SK-N-SH (cell line): ENCODE results near the gene IZUMO4. TPM values are rescaled to one million over a fixed set of nuclear protein-coding genes. Genes with fewer than 3 reads are reported as not detected.

Experiments
- CTCF ChIA-PET: fragments of 300-600, 350-600 bp; formaldehyde crosslinking; extraction: SDS; loops from one replicate; lab custom pipeline; 2021; lab: Yijun Ruan, JAX
- POLR2A ChIA-PET: fragments of 350-600 bp; sonication (Branson Sonifier 250); formaldehyde crosslinking; extraction: SDS; loops from one replicate; lab custom pipeline; 2020; ENCODE audit warnings: antibody characterized with exemption, inconsistent platforms; lab: Yijun Ruan, JAX
- DNase-seq: peaks from one replicate; pipeline ENCODE4 v3.0.0; 2012
- H2AFZ ChIP-seq: fragments of 200-600 bp; sonication (generic); 2 replicates; pipeline ENCODE4 v1.8.1; 2016; ENCODE audit warnings: antibody characterized with exemption, mild to moderate bottlenecking, low read depth
- H3F3A ChIP-seq: fragments of 200-600 bp; sonication (generic); replicated peaks from 2 replicates; pipeline ENCODE3; 2016; ENCODE audit warnings: antibody characterized with exemption, mild to moderate bottlenecking; ENCODE audit not compliant: insufficient read depth
- H3K27ac ChIP-seq, 2 experiments: fragments of 200-500 bp in 1 of 2; fragments of 200-600 bp in 1 of 2; sonication (Bioruptor generic) in 1 of 2; sonication (generic), shearing (Covaris generic) in 1 of 2; 2 replicates each; pipeline versions ENCODE4 v1.5.1 to v1.6.1; 2014 to 2016; ENCODE audit warnings: low read depth in 2 of 2, inconsistent platforms in 1 of 2, low read length in 1 of 2, mild to moderate bottlenecking in 1 of 2, mixed read lengths in 1 of 2
- H3K27me3 ChIP-seq: fragments of 200-600 bp; sonication (generic), shearing (Covaris generic); 2 replicates; pipeline ENCODE4 v1.6.1; 2016; ENCODE audit warnings: mixed run types; ENCODE audit not compliant: insufficient read depth
- H3K36me3 ChIP-seq, 2 experiments: fragments of 200-500 bp in 1 of 2; fragments of 200-600 bp in 1 of 2; sonication (Bioruptor generic) in 1 of 2; sonication (generic) in 1 of 2; replicated peaks in 1 of 2; 2 replicates each; pipeline versions ENCODE3 to v1.5.1; 2014 to 2016; ENCODE audit warnings: low read length in 1 of 2, mild to moderate bottlenecking in 1 of 2; ENCODE audit not compliant: insufficient read depth in 2 of 2, control insufficient read depth in 1 of 2
- H3K4me1 ChIP-seq, 2 experiments: fragments of 200-500 bp in 1 of 2; fragments of 200-600 bp in 1 of 2; sonication (Bioruptor generic) in 1 of 2; sonication (generic), shearing (Covaris generic) in 1 of 2; 2 replicates each; pipeline versions ENCODE4 v1.5.1 to v1.6.1; 2014 to 2016; ENCODE audit warnings: low read depth in 1 of 2, low read length in 1 of 2, mixed run types in 1 of 2; ENCODE audit not compliant: insufficient read depth in 2 of 2, control insufficient read depth in 1 of 2
- H3K4me2 ChIP-seq: fragments of 200-600 bp; sonication (generic), shearing (Covaris generic); 2 replicates; pipeline ENCODE4 v1.6.1; 2017; ENCODE audit warnings: mixed run types
- H3K4me3 ChIP-seq, 2 experiments: fragments of 200-500 bp in 1 of 2; fragments of 200-600 bp in 1 of 2; sonication (Bioruptor generic) in 1 of 2; sonication (generic), shearing (Covaris generic) in 1 of 2; 2 replicates each; pipeline versions ENCODE4 v1.5.1 to v1.8.1; 2014 to 2016; ENCODE audit warnings: low read depth in 2 of 2, inconsistent platforms in 1 of 2, low read length in 1 of 2, mild to moderate bottlenecking in 1 of 2, mixed read lengths in 1 of 2, moderate library complexity in 1 of 2
- H3K79me2 ChIP-seq: fragments of 200-600 bp; sonication (generic); 2 replicates; pipeline ENCODE4 v1.8.1; 2017; ENCODE audit warnings: mild to moderate bottlenecking; ENCODE audit not compliant: insufficient read depth
- H3K9ac ChIP-seq: fragments of 200-600 bp; sonication (generic); 2 replicates; pipeline ENCODE4 v1.6.1; 2017; ENCODE audit warnings: mixed run types
- H3K9me2 ChIP-seq: fragments of 200-600 bp; sonication (generic); 2 replicates; pipeline ENCODE4 v1.6.1; 2017; ENCODE audit warnings: mixed run types
- H3K9me3 ChIP-seq: fragments of 200-600 bp; sonication (generic); 2 replicates; pipeline ENCODE4 v1.6.1; 2017; ENCODE audit warnings: mixed run types, mild to moderate bottlenecking, moderate library complexity
- H4K20me1 ChIP-seq: fragments of 200-600 bp; sonication (generic); 2 replicates; pipeline ENCODE4 v1.6.1; 2017; ENCODE audit warnings: mild to moderate bottlenecking, mixed run types; ENCODE audit not compliant: insufficient read depth
- CHD2 ChIP-seq: fragments of 150-350 bp; IDR thresholded peaks from 2 replicates; pipeline ENCODE4 v1.6.1; 2018; ENCODE audit warnings: low read length; ENCODE audit not compliant: partially characterized antibody
- ELF1 ChIP-seq: IDR thresholded peaks from 2 replicates; pipeline ENCODE4 v1.4.0; 2012
- EZH2phosphoT487 ChIP-seq: fragments of 200-600 bp; sonication (generic); IDR thresholded peaks from 2 replicates; pipeline ENCODE4 v1.6.1; 2017; ENCODE audit warnings: low read depth, mixed run types, mild to moderate bottlenecking, antibody characterized with exemption, moderate library complexity, borderline replicate concordance
- FOXJ3 ChIP-seq: sonication (generic); formaldehyde crosslinking; IDR thresholded peaks from 2 replicates; pipeline ENCODE4 v1.5.1; 2020; ENCODE audit warnings: mild to moderate bottlenecking, missing genetic modification reagents
- FOXM1 ChIP-seq: IDR thresholded peaks from 2 replicates; pipeline ENCODE4 v1.4.0; 2012; ENCODE audit warnings: low read depth, mild to moderate bottlenecking
- MAX ChIP-seq: IDR thresholded peaks from 2 replicates; pipeline ENCODE4 v1.4.0; 2012; ENCODE audit warnings: low read depth
- NFIC ChIP-seq: IDR thresholded peaks from 2 replicates; pipeline ENCODE4 v1.4.0; 2012; ENCODE audit warnings: borderline replicate concordance
- NRF1 ChIP-seq: IDR thresholded peaks from 2 replicates; pipeline ENCODE4 v1.6.1; 2012; ENCODE audit warnings: low read depth, mild to moderate bottlenecking, low read length
- PBX3 ChIP-seq: IDR thresholded peaks from 2 replicates; pipeline ENCODE4; 2012
- POLR2AphosphoS5 ChIP-seq: IDR thresholded peaks from 2 replicates; pipeline ENCODE4 v1.6.1; 2012; ENCODE audit warnings: low read depth, low read length
- SMC3 ChIP-seq: IDR thresholded peaks from 2 replicates; pipeline ENCODE4 v1.6.1; 2012; ENCODE audit warnings: low read depth, low read length, improper control_type of control experiment
- TCF12 ChIP-seq: IDR thresholded peaks from 2 replicates; pipeline ENCODE4 v1.4.0; 2012
- TEAD4 ChIP-seq: IDR thresholded peaks from 2 replicates; pipeline ENCODE4 v1.4.0; 2012; ENCODE audit warnings: mild to moderate bottlenecking, borderline replicate concordance; ENCODE audit not compliant: insufficient read depth
- YY1 ChIP-seq: IDR thresholded peaks from 2 replicates; pipeline ENCODE4 v1.4.0; 2012; ENCODE audit warnings: low read depth, mild to moderate bottlenecking
- ZBTB33 ChIP-seq: IDR thresholded peaks from 2 replicates; pipeline ENCODE4 v1.4.0; 2012; ENCODE audit warnings: low read depth, borderline replicate concordance
- WGBS: methylation state at CpG from one replicate; pipeline ENCODE4 v1.1.6; 2017; ENCODE audit warnings: low lambda C conversion rate; 5-methylcytosine and 5-hydroxymethylcytosine counted together
- polyA plus RNA-seq, 3 experiments: library from polyadenylated mRNA; depleted of rRNA; stranded (reverse); fragments of >200 nt; gene quantifications; 2 replicates each; pipeline ENCODE4 v1.2.3, GENCODE V29; 2012
- TF ChIP-seq, protein P1 (sequence below): fragments of 200-600 bp; sonication (generic); IDR thresholded peaks from 2 replicates; pipeline ENCODE4 v1.6.1; 2017; ENCODE audit warnings: antibody characterized with exemption, mild to moderate bottlenecking, moderate library complexity
- TF ChIP-seq, protein P2 (sequence below): fragments of 150-350 bp; IDR thresholded peaks from 2 replicates; pipeline ENCODE4 v1.6.1; 2016; ENCODE audit warnings: mild to moderate bottlenecking, low read depth, low read length
- TF ChIP-seq, protein P3 (sequence below): IDR thresholded peaks from 2 replicates; pipeline ENCODE4 v1.4.0; 2012; ENCODE audit warnings: low read depth, borderline replicate concordance

IZUMO4 gene
- polyA plus RNA-seq, 1 of the 3 experiments (the other 2 are of a cell fraction): 4.6 TPM

- no peak overlapping the region for H3K4me3 ChIP-seq
- no peaks in the 10 kb centered on the region for H3F3A ChIP-seq
- DNase-seq: no peak
- peaks cover 10 to 91% of the 10 kb centered on the region in 2 experiments for H3K36me3 ChIP-seq
- peaks cover 6% of the 10 kb centered on the region; the same call in 1 of the 2 replicates for H3K79me2 ChIP-seq
- CTCF ChIA-PET: interaction anchor here (0.9 to 1.7 kb wide), 4 partner anchors 8 to 198 kb away, joined by 3 to 5 read pairs (median 4); no protein-coding TSS in a partner anchor
- peaks cover 9% of the 10 kb centered on the region for H4K20me1 ChIP-seq
- POLR2A ChIA-PET: no interaction called here
- H3K4me1 ChIP-seq: no peaks in the 10 kb centered on the region
- H3K27me3 ChIP-seq: no peaks in the 10 kb centered on the region
- WGBS: 96% methylated on average over 6 of the region's 27 CpGs
- TF ChIP-seq FOXM1: no peak
- TF ChIP-seq YY1: no peak
- TF ChIP-seq SMC3: no peak
- no peak for TF ChIP-seq PBX3
- TF ChIP-seq, protein P1, sequence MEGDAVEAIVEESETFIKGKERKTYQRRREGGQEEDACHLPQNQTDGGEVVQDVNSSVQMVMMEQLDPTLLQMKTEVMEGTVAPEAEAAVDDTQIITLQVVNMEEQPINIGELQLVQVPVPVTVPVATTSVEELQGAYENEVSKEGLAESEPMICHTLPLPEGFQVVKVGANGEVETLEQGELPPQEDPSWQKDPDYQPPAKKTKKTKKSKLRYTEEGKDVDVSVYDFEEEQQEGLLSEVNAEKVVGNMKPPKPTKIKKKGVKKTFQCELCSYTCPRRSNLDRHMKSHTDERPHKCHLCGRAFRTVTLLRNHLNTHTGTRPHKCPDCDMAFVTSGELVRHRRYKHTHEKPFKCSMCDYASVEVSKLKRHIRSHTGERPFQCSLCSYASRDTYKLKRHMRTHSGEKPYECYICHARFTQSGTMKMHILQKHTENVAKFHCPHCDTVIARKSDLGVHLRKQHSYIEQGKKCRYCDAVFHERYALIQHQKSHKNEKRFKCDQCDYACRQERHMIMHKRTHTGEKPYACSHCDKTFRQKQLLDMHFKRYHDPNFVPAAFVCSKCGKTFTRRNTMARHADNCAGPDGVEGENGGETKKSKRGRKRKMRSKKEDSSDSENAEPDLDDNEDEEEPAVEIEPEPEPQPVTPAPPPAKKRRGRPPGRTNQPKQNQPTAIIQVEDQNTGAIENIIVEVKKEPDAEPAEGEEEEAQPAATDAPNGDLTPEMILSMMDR: no peak
- no peak for TF ChIP-seq MAX
- TF ChIP-seq NRF1: no peak
- TF ChIP-seq ZBTB33: no peak
- no peak for TF ChIP-seq ELF1
- TF ChIP-seq, protein P2, sequence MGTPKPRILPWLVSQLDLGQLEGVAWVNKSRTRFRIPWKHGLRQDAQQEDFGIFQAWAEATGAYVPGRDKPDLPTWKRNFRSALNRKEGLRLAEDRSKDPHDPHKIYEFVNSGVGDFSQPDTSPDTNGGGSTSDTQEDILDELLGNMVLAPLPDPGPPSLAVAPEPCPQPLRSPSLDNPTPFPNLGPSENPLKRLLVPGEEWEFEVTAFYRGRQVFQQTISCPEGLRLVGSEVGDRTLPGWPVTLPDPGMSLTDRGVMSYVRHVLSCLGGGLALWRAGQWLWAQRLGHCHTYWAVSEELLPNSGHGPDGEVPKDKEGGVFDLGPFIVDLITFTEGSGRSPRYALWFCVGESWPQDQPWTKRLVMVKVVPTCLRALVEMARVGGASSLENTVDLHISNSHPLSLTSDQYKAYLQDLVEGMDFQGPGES: no peak
- TF ChIP-seq NFIC: no peak
- TF ChIP-seq CHD2: no peak
- TF ChIP-seq, protein P3, sequence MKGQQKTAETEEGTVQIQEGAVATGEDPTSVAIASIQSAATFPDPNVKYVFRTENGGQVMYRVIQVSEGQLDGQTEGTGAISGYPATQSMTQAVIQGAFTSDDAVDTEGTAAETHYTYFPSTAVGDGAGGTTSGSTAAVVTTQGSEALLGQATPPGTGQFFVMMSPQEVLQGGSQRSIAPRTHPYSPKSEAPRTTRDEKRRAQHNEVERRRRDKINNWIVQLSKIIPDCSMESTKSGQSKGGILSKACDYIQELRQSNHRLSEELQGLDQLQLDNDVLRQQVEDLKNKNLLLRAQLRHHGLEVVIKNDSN: no peak
- TF ChIP-seq POLR2AphosphoS5: no peak
- no peak for TF ChIP-seq TEAD4
- TF ChIP-seq EZH2phosphoT487: no peak
- TF ChIP-seq FOXJ3 (CRISPR knock-in tag): no peak
- TF ChIP-seq TCF12: no peak
- no peaks in the 10 kb centered on the region for H3K9me2 ChIP-seq
- H3K4me2 ChIP-seq: no peak overlapping the region
- no peaks in the 10 kb centered on the region for H3K9me3 ChIP-seq
- H3K27ac ChIP-seq: no peak overlapping the region
- H2AFZ ChIP-seq: no peak overlapping the region
- no peak overlapping the region for H3K9ac ChIP-seq
Observed at GRCh38 chr19:2117215-2117960, 20.7 kb downstream of the IZUMO4 start.
